Neutrophil (primary cell): ENCODE data around the gene STPG4.

Source experiments
- H3K27ac ChIP-seq: fragments of 200-600 bp; sonication (generic); 2 replicates; pipeline ENCODE4 v1.5.1; 2016; ENCODE audit warnings: mild to moderate bottlenecking, moderate library complexity
- H3K27me3 ChIP-seq: fragments of 200-600 bp; sonication (generic); 2 replicates; pipeline ENCODE4 v1.6.0; 2016; ENCODE audit warnings: mild to moderate bottlenecking
- H3K36me3 ChIP-seq: fragments of 200-600 bp; sonication (generic); 2 replicates; pipeline ENCODE4 v1.5.1; 2017
- H3K4me1 ChIP-seq, 2 experiments: fragments of 200-600 bp in 1 of 2; sonication (generic) in 1 of 2; 1 replicate in 1 of 2; 2 replicates in 1 of 2; pipeline versions ENCODE4 v1.5.1 to v1.6.1; 2013 to 2016; ENCODE audit warnings: low read depth in 1 of 2, low read length in 1 of 2, mild to moderate bottlenecking in 1 of 2, moderate library complexity in 1 of 2; ENCODE audit not compliant: control insufficient read depth in 1 of 2, insufficient read depth in 1 of 2
- H3K4me3 ChIP-seq, 2 experiments: fragments of 200-600 bp in 1 of 2; sonication (generic) in 1 of 2; 1 replicate in 1 of 2; 2 replicates in 1 of 2; pipeline ENCODE4 v1.5.1; 2013 to 2016; ENCODE audit warnings: low read depth in 1 of 2, low read length in 1 of 2, mild to moderate bottlenecking in 1 of 2, moderate library complexity in 1 of 2
- H3K9me3 ChIP-seq: fragments of 200-600 bp; sonication (generic); 2 replicates; pipeline ENCODE4 v1.5.1; 2016
- CTCF ChIP-seq: fragments of 200-600 bp; sonication (generic); IDR thresholded peaks from 2 replicates; pipeline ENCODE4 v1.5.1; 2016; ENCODE audit warnings: antibody characterized with exemption

The STPG4 gene

GRCh38 chr2:47155091-47155876 lies at the start of gene STPG4:
TSS of gene STPG4 (minus strand) at chr2:47155308. CDS start at chr2:47155251, 57 bp downstream.
- Histone ChIP-seq H3K27ac (no peak within 1 kb of the TSS), H3K4me1 (no peaks in the 10 kb centered on the region), H3K36me3 (peaks cover 73% of the 10 kb centered on the region)

GRCh38 chr2:47204691-47205090 lies 49.6 kb upstream of the STPG4 start:
- H3K4me1 ChIP-seq, result peaks cover 0 to 5% of the 10 kb centered on the region in 2 experiments
- no peaks in the 10 kb centered on the region for H3K27me3 ChIP-seq
- no peak overlapping the region for H3K27ac ChIP-seq
- TF ChIP-seq CTCF, result no peak
- H3K4me3 ChIP-seq, result no peak overlapping the region
- no peaks in the 10 kb centered on the region for H3K9me3 ChIP-seq
- H3K36me3 ChIP-seq, result no peaks in the 10 kb centered on the region

More at GRCh38 chr2:47155091-47155876, at the start of gene STPG4:
- no peaks in the 10 kb centered on the region for H3K27me3 ChIP-seq
- TF ChIP-seq CTCF, result no peak
- H3K4me3 ChIP-seq, result no peak within 1 kb of the TSS
- no peaks in the 10 kb centered on the region for H3K9me3 ChIP-seq

GRCh38 chr2:47203995-47204394 lies 48.9 kb upstream of the STPG4 start:
- TF ChIP-seq CTCF, result no peak
- Histone ChIP-seq H3K4me3 (no peak overlapping the region), H3K27ac (no peak overlapping the region), H3K36me3 (no peaks in the 10 kb centered on the region), H3K4me1 (peaks cover 0 to 4% of the 10 kb centered on the region in 2 experiments), H3K9me3 (no peaks in the 10 kb centered on the region), H3K27me3 (no peaks in the 10 kb centered on the region)

GRCh38 chr2:47201224-47201623 lies 46.1 kb upstream of the STPG4 start:
- Histone ChIP-seq H3K9me3 (no peaks in the 10 kb centered on the region), H3K4me1 (no peaks in the 10 kb centered on the region), H3K4me3 (no peak overlapping the region), H3K36me3 (no peaks in the 10 kb centered on the region), H3K27ac (no peak overlapping the region), H3K27me3 (no peaks in the 10 kb centered on the region)
- TF ChIP-seq CTCF, result no peak

GRCh38 chr2:47198985-47199451 lies 43.9 kb upstream of the STPG4 start:
- TF ChIP-seq CTCF, result no peak
- Histone ChIP-seq H3K27me3 (no peaks in the 10 kb centered on the region), H3K36me3 (no peaks in the 10 kb centered on the region), H3K4me1 (no peaks in the 10 kb centered on the region), H3K4me3 (no peak overlapping the region), H3K9me3 (no peaks in the 10 kb centered on the region), H3K27ac (no peak overlapping the region)
